ENCODE measurements around the gene FZD4. TPM values are rescaled to one million over a fixed set of nuclear protein-coding genes. Genes with fewer than 3 reads are reported as not detected.

Gene FZD4
- total and polyA plus RNA-seq, 10 of the 15 experiments (the other 5 are each of a cell fraction or from before 2014, with no cell fraction given), result under 0.01 to 0.13 (median 0.01) TPM; not detected in 6

- no peak for ATAC-seq
- TF ChIP-seq E2F4 (IDR thresholded peaks at IDR 0.05; ENCODE audit: low read depth, low read length) (no peak), SRF (IDR thresholded peaks at IDR 0.05; ENCODE audit: low read depth in 2 of 2, low read length in 2 of 2) (no peak), ZNF207 (IDR thresholded peaks at IDR 0.05; ENCODE audit: borderline replicate concordance) (no peak), E2F8 (IDR thresholded peaks at IDR 0.05; ENCODE audit: low read depth, partially characterized antibody) (no peak), STAT3 (IDR thresholded peaks at IDR 0.05; ENCODE audit: low read depth, low read length) (no peak), FOXK2 (IDR thresholded peaks at IDR 0.05) (no peak), SUZ12 (IDR thresholded peaks at IDR 0.05; ENCODE audit: unreplicated experiment) (no peak), RCOR1 (conservative IDR thresholded peaks at IDR 0.05; ENCODE audit: low read depth, low read length) (no peak), SMC3 (IDR thresholded peaks at IDR 0.05; ENCODE audit: borderline replicate concordance, low read length) (no peak), RAD51 (IDR thresholded peaks at IDR 0.05) (no peak), PKNOX1 (IDR thresholded peaks at IDR 0.05) (no peak), IRF4 (IDR thresholded peaks at IDR 0.05; ENCODE audit: low read depth, low read length) (no peak), NFXL1 (IDR thresholded peaks at IDR 0.05; ENCODE audit: borderline replicate concordance) (no peak), USF2 (IDR thresholded peaks at IDR 0.05; ENCODE audit: borderline replicate concordance, low read depth, low read length) (no peak), CHD4 (IDR thresholded peaks at IDR 0.05) (no peak), SPI1 (IDR thresholded peaks at IDR 0.05; ENCODE audit: borderline replicate concordance, insufficient read depth, low read depth, low read length) (no peak), SIN3A (IDR thresholded peaks at IDR 0.05; ENCODE audit: low read depth, low read length) (no peak)
- no peaks in the 10 kb centered on the region for H3K79me2 ChIP-seq (ENCODE audit: control insufficient read depth, insufficient read depth, low read length)
- no peak overlapping the region for H2AFZ ChIP-seq (ENCODE audit: control insufficient read depth, low read depth, low read length)
- FAIRE-seq, result no peak
- ChIA-PET RAD21 (ENCODE audit: unreplicated experiment) (no interaction called here), CTCF (no interaction called here), POLR2A (no interaction called here), SMC1A (ENCODE audit: uncharacterized antibody, unreplicated experiment) (no interaction called here)
- H3K4me2 ChIP-seq (ENCODE audit: control insufficient read depth, insufficient read depth), result no peak overlapping the region
- H3K27ac ChIP-seq (ENCODE audit: control insufficient read depth, insufficient read depth), result no peak overlapping the region
- no peaks in the 10 kb centered on the region for H3K27me3 ChIP-seq (replicated peaks in 1 of 2; ENCODE audit: control insufficient read depth in 2 of 2, insufficient read depth in 2 of 2, low read length in 1 of 2)
- no peak for DNase-seq (ENCODE audit: low read depth, low spot score)
- H3K9me3 ChIP-seq (replicated peaks; ENCODE audit: control insufficient read depth, insufficient read depth, low read length), result no peaks in the 10 kb centered on the region
- WGBS (ENCODE audit: insufficient coverage, insufficient replicate concordance, low lambda C conversion rate, missing lambda C conversion rate), result 64% methylated on average over 19 of the region's 24 CpGs
- H3K36me3 ChIP-seq (ENCODE audit: control insufficient read depth in 2 of 2, insufficient read depth in 2 of 2, low read length in 1 of 2), result no peaks in the 10 kb centered on the region
- no peaks in the 10 kb centered on the region for H3K4me1 ChIP-seq (ENCODE audit: control insufficient read depth, insufficient read depth, low read length)
- no peak overlapping the region for H3K9ac ChIP-seq (ENCODE audit: control insufficient read depth, insufficient read depth, low read length)
- in situ Hi-C loops (cut with MboI) (no loop called here), intact Hi-C loops (cut with micrococcal nuclease; ENCODE audit: unreplicated experiment) (no loop called here)
- no TSS peak for BruUV-seq (replicated peaks)
- no peak overlapping the region for H3K4me3 ChIP-seq
- no peaks in the 10 kb centered on the region for H4K20me1 ChIP-seq (ENCODE audit: control insufficient read depth, insufficient read depth)
These were observed 49.0 kb downstream of the FZD4 start for GRCh38 chr11:86906198-86906597.

Data from GM12878 (cell line).